ENCODE results near the gene SSH2. TPM values are rescaled to one million over a fixed set of nuclear protein-coding genes. Genes with fewer than 3 reads are reported as not detected.

Gene SSH2
- total RNA-seq, 1 donor from 2014 or later = 30.9 TPM

DNA sequence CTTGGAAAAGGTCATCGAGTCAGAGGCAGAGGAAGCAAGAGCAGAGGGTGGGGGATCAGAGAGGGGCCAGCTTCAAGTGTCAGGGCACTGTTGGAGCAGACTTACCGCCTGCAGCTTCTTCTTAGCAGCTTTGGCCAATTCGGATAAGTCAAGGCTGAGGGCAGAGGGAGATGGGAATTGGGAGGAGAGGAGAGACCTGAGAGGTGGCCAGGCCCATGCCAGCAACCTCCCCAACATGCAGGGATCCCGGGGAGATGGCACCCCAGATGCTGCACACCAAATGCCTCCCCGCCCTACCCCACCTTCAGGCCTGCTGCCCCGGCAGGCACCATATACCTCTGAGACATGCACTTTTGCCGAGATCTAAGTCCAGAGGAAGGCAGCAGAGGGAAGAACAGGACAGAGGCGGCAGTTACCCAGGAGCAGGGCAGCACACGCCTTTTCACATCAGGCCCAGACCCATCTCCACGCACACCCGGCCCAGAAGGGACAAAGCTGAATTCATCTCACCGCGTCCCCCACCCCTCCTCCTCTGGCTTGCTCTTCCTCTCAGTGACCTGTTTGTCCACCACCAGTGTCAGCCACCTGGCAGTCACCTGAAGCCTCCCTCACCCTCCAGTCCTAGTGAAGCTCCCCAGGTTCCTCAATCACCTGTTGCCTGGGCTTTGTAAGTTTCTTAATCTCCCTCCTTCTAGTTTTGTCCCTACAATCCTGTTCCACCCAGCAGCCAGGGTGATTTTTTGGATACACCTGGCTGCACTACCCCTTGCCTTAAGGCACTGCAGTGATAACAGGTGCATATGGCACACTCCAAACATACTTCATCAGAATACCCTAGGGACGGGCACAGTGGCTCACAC is 351.2 kb downstream of the SSH2 start:
- no peak for DNase-seq (ENCODE audit: low read depth, low spot score)

GRCh38 chr17:29577385-29578211 is 352.4 kb downstream of the SSH2 start:
- DNase-seq (ENCODE audit: low read depth, low spot score) = no peak

GRCh38 chr17:29577001-29577370 is 353.0 kb downstream of the SSH2 start:
- no peak for DNase-seq (ENCODE audit: low read depth, low spot score)

- DNase-seq (ENCODE audit: low read depth, low spot score) = no peak
These were observed 353.6 kb downstream of the SSH2 start for GRCh38 chr17:29576214-29577000.

Other genes starting within 250 kb of the SSH2 start
- gene EFCAB5, start 11.4 kb upstream of the SSH2 start, total RNA-seq = 0.26 and 0.32 TPM in 2 replicates
- 10.7 and 11.0 TPM in 2 replicates for gene NSRP1, start 186.6 kb upstream of the SSH2 start, total RNA-seq